Measurements from ENCODE around the gene FLNB.

FLNB gene

DNA sequence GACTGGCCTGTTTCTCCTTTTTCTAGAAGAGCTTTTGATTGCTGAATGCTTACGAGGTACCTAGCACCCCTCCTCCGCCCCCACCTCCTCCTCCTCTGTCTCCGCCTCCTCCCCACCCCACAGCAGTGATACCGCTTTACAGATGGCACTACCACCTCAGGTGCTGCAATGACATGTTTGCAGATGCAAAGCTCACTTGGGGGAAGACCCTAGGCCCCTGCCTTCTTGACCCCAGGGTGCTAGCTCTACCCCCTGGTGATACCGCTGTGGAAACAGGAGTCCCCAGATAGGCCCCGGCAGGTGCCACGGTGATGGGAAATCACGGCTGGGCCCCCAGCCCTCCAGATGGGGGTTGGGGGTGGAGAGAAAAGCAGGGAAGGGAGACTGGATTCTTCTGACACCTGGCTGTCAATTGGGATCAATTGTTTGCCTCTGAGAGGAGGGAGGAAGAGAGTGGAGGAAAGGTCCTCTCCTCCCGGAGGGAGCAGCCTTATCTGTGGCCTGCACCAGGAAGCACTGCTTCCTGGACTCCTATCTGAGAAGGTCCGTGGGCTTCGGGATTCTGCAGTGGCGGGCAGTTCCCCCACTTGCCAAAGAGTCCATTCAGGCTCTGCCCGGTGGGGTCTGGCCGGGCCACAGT, 164.9 kb downstream of the FLNB start:
- no peak for DNase-seq

DNA sequence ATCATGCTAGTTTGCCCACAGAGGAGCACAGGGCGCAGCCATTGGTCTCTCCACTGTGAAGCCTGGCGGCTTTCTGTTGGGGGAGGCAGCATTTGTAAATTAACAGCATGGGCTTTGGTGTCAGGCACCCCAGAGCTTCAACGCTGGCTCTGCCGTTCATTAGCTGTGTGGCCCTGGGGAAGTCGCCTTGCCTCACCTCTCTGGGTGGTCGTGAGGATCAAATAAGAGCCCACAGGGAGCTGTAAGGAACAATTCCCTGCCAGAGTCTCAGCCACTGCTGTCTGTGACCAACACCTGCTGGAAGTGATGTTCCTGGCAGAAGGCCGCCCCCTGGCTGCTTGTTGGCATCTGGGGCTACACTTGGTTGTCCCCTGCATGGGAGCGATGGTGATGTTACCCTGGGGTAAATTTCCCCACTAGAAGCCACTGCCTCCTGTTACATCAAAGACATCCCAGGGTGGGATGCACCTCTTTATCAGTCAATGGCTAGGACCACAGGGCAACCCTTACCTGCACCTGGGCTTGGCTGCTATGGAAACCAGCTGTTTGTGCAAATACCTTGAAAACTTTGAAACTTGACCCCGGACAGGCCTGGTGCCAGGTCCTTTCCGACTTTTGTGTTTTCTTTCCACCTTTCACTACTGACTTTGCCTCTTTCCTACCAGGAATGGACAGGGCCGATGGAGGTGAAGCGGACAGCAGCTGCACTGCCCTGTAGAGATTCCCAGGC, 165.6 kb downstream of the FLNB start:
- peak; percentile 36 for DNase-seq

DNA sequence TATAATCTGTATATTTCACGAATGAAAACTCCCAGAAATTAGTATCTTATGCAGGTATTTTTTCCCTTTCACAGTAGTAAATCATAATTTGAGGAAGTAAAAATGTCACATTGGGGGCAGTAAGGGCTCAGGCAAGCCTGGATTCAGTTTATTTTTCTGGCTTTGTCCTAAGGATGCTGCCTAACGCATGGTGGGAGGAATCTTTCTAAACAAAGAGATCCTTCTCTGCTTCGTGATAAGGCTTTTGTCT, 166.9 kb downstream of the FLNB start:
- DNase-seq: no peak

DNA sequence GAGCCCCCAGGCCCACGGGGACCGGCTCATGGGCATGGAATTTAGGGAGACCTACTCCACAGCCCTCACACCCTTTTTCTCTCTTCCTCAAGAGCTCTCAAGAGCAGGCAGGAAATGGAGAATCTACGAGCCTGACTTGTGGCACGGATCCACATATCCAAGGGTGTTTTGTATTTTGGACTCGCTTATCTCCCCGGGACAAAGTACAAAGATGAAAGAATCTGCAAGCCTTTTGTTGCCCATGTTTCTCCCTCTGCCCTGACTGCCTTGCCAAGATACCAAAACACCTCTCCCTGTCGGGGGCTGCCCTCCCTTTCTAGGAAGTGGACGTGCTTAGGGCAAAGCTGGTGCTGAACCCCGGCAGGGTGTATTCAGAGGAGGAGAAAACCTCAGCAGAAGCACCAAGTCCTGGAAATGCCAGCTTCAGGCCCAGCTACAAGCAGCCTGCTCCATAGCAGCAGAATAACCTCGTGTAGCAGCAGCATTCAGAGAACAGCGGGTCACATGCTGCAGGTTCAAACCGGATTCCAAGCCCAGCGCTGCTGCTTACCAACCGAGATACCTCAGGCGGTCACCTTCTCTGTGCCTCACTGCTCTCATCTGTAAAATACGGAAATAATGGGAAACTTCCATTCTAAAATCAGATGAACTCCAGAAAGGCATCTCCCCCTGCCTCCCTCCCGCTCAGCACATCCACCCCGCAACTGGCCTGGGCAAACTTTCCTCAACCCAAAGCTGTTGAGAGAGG, 167.4 kb downstream of the FLNB start:
- DNase-seq: no peak

DNA sequence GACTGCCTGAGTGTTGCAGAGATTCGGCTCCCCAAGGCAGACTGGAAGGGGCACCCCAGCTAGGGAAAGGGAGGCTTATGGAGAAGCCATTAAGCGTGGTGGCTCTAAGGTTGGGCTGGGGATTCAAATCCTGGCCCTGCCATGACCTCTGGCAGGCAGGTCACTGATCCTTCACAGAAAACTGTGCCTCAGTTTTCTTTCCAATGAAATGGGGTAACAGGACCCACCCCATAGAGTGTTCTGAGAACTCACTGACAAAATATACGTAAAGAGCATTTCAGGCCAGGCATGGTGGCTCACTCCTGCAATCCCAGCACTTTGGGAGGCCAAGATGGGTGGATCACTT, 167.9 kb downstream of the FLNB start:
- no peak for DNase-seq

DNA sequence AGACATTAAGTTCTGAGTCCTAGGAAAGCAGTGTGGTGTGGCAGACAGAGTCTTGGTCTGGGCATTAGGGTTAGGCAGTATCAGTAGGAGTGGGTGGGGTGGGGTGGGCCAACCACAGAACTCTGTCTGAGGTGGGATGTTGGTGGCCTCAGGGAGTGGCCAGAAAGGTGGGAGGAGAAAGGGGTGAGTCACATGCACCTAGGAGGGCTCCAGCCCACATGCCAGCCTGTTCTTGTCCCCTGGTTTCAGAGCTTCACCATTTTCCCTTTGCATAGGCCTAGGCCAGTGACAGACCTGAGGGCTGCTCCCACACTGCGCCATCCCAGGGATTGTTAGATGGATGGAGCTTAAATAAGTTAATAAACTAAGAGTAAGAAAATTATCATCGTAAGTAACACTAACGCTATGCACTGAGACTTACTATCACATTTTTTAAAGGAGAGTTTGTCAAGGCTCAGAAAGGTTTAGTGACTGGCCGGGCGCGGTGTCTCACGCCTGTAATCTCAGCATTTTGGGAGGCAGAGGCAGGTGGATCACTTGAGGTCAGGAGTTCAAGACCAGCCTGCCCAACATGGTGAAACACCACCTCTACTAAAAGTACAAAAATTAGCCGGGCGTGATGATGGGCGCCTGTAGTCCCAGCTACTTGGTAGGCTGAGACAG, 168.7 kb downstream of the FLNB start:
- no peak for DNase-seq

DNA sequence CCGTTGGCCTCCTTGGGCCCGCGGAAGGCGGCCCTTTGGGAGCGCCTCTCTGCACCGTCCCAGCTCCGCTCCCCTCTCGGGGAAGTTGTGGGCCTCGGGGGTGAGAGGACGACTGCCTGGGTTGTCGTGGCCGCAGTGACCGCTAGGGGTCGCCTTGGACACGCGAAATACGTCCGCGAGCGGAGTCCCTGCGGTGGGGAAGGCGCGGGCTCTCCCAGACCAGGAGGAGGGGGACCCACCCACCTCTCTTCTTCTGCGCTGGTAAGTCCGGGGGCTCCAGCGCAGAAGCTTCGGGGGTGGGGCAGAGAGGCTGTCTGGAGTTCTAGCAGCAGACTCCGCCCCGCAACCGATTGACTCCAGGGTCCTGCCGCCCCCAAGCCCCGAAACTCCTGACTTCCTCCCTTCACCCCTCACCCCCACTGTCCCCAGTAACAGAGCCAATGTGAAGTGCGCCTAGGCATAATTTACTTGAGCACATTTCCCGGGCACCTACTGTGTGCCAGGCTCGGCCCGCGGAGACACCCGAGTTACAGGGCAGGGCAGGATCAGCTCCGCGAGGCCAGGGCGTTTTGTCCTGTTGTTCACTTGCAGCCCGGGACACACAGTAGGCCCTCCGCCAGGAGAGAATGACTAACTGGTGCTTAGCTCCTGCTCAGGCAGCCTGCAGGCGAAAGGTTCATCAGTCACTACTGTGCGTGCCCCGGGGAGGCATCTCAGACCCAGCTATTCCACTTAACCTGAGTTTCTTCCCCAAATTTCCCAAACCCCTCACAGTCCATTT, 169.7 kb downstream of the FLNB start:
- no peak for DNase-seq

DNA sequence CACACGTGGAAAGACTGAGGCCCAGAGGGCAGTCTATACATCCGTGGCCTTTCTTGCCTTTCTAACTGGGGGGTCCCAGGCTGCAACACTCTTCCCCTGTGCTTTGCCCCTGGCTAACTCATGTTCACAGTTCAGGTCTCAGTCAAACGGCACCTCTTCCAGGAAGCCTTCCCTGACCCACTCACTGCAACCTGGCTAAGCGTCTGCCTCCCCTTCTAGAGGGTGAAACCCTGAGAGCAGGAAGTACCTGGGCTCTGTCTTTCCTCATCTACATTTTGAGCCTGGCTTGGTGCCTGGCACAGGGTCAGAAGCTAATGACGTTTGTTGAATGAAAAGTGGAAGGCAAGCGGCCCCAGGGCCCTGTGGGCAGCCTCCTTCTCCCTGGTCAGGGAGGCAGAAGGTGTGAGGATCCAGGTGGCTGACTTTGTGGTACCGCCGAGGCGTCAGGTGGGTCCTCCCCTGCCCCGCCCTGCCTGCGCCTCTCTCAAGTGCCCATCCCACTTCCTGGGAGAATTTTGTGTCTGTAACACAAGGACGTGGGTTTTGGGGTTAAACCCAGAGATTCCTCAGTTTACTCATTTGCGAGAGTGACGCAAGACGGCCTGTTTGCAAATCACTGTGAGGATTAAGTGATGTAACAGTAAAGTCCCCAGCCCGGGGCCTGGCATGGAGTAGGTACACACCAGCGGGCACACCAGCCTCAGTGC, 170.5 kb downstream of the FLNB start:
- no peak for DNase-seq

DNA sequence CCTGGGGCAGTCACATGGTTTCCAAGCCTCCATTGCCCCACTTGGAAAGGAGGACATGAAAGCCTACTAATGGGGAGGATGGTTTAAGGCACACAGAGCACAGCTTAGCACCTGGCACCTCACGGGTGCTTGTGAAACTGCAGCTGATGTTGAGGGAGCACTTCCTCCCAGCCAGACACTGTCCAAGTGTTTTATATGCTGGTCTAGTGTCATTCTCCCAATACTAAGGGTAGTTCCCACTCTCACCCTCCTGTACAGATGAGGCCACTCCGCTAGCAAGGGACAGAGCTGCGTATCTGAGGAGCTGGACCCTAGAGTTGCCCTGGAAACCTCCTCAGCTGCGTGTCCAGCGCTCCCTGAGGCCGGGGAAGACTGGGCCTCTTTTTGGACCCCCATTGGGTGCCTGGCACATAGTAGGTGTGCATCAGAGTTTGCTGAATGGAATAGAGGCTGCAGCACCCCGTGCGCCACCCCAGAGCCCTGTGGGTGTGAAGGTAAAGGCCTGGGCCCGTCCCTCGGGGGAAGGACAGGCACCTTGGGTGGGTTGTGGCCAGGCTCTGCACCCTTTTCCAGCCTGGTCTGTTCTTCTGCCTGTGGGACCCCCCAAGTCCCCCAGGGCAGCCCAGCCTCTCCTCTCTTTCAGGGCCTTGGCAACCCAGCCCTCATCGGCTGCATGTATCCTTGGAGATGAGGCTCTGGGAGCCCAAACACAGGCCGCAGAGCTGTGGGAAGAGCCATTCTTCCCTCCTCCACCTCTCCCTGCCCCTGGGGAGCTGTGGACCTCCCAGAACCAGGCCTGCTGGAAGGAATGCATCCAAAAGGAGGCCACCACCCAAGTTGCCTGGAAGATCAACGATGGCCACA, 171.2 kb downstream of the FLNB start:
- no peak for DNase-seq

DNA sequence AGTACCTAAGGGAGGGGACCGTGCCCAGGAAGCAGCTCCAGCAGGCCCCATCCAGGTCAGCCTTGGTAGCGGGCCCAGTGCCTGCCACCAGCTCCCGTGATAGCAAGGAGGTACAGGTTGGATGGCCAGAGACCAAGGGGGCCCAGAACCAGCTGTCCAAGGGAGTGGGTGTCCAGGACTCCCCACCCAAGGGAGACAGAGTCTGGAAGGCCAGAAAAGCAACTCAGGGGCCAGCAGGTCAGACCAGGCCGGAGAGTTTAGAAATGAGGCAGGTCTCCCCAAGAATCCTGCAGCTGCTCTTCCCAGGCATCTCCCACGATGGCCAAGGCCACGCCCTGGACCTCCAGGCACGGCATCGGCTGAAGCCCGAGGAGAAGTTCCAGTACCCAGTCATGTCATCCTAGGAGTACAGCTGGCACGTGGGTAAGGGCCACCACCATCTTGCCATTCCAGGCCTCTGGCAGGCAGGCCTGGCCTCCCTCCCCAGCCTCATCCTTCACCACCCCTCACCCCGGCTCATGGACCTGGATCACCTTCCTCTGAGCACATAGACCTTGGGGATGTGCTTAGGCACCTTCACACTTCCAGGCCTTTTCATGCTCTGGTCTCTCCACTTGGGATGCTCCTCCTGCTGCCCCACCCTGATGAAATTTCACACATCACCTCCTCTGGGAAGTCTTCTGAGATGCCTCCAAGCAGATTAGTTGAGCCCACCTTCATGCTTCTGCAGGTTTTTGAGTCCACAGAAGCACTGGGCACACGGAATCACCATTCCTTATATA, 172.1 kb downstream of the FLNB start:
- DNase-seq: no peak

DNA sequence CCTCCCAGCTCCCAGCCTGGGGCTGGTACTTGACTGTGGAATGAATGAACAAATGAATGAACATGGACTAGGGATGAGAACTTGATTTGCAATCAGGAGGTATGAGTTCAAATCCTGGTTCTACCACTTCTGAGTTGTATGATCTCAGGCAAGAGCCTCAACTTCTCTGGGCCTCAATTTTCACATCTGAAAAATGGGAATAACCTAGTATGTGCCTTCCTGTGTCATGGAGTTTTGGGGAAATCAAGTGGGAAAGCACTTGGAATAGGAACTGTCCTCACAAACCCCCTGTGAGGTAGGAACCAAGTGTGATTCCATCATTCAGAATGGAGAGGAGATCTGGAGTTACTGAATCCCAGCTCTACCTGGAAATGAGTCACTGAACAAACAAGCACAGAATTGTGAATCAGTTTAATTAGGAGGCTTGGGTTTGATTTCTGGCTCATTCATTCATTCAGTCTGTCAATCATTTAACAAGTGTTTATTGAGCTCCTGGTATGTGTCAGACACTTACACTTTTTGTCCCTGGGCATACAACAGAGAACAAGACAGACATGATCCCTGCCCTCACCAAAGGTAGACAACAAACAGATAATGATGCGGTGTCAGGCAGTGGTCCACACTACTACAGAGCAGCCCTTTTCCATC, 172.8 kb downstream of the FLNB start:
- no peak for DNase-seq

DNA sequence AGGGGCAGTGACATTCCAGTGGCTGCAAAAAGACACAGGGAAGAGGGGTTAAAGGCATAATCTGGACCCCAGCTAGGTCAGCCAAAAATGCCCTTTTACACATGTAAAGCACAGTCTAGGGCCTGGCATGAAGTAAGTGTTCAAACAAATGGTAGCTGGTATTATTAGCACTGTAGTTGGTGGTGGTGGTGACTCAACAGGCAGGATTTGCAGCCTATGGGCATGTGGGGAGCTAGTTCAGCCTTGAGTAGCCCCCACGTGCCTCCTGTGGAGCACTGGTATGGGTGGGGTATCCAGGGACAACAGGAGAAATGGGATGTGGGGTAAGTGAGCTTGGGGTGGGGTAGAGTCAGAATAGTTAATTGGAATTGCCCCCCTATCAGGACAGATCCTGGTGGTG, 175.0 kb downstream of the FLNB start:
- no peak for DNase-seq

DNA sequence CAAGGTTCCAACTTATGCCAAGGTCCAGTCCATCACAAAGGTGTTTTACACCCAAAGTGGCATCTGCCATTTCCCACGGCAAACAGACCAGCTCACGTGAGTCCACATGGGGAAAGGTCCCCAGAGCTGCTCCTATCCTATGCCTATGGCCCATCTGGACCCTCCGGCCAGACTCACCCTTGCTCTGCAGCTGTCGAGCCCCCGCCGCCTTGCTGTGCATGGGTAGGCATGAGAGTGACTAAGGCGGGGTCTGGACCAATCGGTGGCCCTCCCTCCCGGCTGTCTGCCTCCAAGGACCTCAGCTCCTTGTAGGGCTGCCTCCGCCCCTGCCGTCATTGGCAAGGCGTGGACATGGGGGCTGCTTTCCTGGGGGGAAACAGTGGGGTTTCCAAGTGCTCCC, 175.7 kb downstream of the FLNB start:
- no peak for DNase-seq

DNA sequence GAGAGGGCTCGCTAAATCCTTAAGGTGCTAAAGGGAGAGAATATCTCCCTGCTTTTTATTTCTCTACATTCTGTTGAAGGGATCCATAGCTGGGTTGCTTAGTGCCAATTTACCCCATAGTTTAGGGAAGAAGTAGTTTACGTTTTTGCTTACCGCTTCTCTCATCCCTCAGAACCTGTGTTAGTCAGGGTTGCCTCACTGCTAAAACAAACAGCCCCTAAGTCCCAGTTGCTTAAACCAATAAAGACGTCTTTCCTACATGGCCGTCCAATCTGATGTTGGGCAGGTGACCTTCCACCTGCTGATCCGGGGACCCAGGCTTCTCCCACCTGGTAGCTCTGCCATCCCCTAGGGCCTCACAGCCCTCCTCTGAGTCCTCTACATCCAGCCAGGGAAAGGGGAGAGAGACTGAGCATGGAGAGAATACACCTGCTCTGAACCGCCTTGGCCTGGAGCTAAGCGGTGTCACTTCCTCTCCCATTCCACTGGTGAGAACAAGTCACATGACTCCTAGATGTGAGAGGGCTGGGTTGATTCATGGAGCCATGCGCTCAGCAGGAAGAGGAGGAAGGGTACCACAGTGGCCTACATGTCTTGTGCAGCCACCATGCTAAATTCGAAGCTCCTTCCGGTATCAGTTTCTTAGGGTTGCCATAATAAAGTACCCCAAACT, 176.2 kb downstream of the FLNB start:
- DNase-seq: no peak

DNA sequence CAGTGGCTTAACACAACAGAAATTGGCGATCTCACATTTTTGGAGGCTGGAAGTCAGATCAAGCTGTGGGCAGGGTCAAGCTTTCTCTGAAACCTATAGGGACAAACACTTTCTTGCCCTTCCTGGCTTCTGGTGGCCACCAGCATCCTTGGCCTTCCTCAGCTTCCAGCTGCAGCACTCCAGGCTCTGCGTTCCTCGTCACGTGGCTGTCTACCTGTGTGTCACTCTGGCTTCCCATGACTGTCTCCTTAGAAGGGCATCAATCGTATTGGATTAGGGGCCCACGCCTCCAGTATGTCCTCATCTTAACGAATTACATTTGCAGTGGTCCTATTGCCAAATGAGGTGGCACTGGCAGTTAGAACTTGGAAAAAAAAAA, 176.7 kb downstream of the FLNB start:
- no peak for DNase-seq

DNA sequence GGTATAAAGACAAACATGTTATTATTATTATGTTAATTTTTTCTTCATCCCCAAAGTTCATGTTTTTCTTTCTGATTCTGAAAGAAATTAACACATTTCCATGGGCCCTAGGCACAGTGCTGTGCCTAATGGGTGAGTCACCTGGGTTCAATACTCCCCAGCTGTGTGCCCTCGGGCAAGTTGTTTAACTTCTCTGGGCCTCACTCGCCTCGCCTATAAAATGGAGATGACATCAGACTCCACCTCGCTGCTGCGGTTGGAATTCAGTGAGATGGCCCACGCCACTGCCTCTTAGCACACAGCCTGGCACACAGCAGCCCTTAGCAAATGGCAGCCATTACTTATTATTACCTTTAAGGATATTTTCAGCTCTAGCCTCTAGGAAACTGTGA, 179.9 kb downstream of the FLNB start:
- DNase-seq: no peak

DNA sequence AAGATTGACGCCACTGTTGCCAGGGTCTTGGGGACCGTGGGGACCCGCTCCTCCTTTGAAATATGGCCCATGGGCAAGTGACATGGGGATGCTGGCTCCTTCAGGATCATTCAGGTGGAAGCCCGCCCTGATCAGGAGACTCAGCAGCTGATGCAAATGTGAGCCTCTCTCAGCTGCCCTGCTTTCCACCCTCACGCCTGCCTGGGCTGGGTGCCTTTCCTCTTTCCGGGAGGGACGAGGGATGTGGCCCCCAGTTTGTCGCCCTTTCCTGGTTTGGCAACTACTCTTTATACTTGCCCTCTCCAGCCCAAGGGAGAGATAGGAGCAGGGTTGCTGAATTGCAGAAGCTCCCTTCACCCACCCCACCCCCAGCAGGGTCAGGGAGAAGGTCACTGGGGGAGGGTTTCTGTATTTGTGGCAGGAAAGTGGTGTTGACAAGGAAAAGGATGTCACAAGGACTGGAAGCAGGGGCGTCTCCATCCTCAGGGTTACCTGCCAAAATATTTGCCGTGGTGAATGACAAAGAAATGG, 180.8 kb downstream of the FLNB start:
- DNase-seq: no peak

DNA sequence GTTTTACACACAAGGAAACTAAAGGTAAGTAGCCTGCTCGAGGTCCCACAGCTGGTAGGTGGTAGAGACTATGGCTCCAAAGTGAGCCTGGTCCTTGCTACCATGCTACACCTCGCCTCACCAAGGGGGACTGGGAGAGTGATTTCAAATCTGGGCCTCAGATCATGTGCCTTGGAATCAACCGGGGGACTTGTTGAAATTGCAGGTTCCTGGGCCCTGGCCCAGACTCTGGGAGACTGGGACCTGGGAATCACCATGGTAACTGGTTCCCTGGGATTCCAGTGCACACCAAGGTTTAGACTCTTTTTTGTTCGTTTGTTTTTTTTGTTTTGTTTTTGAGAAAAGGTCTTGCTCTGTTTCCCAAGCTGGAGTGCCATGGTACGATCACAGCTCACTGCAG, 181.5 kb downstream of the FLNB start:
- DNase-seq: no peak

DNA sequence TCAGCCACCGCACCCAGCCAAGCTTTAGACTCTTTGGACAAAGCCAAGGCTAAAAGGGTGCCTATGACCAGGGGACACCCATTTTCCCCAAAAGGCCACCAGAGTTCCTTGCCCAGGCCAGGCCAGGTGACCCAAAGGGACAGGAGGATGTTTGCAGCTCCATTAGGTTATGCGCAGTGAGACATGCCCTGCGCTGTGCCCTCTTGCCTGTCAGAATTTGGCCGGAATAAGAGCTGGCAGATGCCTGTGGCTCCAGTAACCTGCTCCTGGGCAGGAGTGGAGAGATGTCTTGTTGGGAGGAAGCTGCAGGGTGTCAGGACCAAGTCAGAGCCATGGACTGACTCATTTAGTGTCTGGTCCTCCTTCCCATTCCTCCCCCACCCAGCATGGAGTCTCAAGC, 182.1 kb downstream of the FLNB start:
- DNase-seq: no peak

DNA sequence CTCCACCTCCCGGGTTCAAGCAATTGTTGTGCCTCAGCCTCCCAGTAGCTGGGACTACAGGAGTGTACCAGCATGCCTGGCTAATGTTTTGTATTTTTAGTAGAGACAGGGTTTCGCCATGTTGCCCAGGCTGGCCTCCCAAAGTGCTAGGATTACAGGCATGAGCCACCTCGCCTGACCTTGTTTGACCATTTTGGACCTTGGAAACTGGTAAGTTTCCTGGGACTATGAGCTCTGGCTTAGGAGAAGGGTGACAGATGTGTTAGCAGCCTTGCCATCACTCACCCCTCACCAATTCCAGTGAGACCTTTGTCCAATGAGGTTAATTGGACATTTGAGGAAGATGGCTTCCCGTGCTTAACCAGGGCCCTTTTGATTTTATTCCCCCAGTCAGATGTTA, 182.7 kb downstream of the FLNB start:
- no peak for DNase-seq
